NCI-H146 (cell line): ENCODE data around the gene GNAO1.

ENCODE experiments used
- DNase-seq: peaks from one replicate; lab custom pipeline; 2025; lab: John Stamatoyannopoulos, UW

The GNAO1 gene

DNA sequence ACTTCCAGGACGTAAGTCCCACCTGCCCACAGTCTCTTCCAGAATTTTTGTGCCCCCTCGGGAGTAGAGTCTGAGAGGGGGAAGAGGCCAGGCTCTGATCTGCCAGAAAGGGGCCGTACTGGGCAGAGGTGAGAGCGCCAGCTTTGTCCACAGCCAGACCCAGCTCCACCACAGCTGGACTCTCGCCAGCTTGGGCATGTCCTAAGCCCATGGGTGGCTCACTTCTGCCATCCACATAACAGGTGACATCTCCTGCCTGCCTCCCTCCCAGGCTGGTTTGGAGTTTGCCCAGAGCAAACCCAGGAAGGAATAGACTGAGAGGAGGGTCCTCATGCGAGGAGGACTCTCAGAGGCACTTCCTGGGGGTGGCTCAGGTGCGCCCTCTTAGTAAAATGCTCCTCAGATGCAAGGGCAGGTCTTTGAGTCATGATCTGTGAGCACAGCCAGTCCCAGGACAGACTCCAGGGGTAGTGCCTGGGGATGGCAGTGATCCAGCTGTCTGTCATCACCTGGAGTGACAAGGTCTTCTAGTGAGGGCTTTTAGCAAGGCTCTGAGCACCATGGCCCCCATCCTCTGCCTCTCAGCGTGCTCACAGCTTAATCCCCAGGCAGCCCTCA lies 144.9 kb downstream of the GNAO1 start:
- no peak for DNase-seq

DNA sequence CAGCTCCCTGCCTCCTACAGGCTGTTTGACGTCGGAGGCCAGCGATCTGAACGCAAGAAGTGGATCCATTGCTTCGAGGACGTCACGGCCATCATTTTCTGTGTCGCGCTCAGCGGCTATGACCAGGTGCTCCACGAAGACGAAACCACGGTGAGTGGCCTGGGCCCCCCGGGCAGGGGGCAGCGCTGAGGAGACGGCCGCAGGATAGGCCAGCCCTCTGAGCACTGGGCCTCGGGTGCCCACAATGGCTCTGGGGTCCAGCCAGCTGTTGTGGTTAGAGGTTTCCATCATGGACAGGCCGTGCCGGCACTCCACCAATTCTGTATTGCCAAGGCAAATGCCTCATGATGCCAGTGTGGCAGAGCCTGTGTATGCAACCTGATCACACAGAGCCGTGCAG lies 145.4 kb downstream of the GNAO1 start:
- no peak for DNase-seq

DNA sequence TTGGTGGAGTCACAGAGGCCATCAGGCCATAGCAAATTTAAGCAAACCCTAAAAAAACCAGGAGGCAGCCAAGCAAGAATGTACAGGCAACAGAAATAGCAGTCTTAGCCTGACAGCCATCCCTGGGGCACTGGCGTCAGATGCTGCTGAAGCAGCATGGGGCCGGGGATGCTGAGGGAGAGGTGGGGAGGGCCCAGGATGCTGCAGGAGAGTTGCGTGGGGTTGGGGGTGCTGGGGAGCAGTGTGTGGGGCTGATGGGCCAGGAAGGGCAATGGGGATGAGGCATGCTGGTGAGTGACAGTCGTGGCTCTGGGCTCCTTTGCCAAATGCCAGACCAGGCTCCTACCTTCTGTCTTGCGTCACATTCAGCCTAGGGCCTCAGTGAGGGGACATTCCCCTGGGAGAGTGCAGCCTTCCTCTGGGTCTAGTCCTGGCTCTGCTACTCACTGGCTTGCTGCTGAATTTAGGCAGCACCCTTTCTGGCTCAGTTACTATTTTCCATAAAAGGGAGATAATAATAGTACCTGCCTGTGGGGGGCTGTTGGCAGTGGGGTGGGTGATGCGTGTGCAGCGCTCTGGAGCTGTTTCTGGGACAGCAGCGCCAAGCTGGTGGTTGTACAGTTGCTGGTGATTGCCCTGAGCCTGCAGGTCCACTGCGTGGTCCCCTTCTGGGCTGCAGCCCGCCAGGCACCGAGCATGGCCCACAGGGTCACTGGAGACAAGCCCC lies 146.0 kb downstream of the GNAO1 start:
- DNase-seq = no peak

DNA sequence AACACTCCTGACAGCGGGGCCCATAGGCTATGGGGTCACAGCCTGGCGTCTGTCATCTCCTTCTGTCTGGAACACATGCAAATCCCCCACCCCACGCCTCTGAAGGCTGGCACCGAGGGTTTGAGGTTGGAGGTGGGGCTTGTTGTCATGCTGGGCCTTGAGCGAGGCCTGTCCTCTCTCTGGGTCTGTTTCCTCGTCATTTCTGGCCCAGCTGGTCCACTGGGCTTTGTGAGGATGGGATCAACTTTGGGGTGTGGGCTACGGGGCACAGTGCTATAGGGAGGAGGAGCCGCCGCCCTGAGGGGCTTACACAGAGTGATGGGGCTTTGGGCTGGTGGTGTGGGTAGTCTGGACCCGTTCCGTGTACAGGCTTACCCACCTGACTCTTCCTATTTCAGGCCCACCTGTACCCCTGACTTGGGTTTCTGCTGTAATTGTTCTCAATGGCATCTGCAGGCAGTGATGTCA lies 146.6 kb downstream of the GNAO1 start:
- no peak for DNase-seq

DNA sequence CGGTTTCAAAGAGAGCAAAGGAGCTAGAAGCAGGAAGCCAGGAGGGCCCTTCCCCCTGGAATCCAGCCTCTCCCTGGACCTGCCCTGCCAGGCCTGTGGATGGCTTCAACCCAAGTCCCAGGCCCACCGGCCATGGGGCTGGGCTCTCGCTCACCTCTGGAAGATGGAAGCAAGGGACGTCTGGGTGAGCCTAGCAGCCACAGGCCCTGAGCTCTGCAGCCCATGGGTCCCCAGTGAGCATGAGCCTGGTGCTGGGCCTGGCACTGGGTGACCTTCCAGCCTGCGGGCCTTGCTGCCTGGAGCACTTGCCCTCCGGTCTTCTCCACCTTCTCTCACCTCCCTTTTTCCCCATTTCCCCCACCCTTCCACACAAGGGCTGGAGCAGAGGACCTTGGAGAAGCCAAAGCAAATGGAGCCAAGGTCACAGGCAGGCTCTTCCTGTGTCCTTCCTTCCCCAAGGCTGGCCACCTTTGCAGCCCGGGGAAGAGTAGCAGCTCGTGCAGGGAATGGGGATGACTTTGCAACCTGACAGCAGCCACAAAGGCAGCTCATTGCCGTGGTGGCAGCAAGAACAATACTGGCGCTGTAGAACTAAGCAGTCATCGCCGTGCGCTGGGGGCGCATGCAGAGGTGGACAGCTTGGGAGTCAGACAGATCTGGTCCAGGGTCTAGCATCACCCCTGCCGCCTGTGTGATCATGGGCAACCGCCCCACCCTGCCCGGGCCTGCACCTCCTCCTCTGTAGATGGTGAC lies 147.5 kb downstream of the GNAO1 start:
- DNase-seq = no peak

DNA sequence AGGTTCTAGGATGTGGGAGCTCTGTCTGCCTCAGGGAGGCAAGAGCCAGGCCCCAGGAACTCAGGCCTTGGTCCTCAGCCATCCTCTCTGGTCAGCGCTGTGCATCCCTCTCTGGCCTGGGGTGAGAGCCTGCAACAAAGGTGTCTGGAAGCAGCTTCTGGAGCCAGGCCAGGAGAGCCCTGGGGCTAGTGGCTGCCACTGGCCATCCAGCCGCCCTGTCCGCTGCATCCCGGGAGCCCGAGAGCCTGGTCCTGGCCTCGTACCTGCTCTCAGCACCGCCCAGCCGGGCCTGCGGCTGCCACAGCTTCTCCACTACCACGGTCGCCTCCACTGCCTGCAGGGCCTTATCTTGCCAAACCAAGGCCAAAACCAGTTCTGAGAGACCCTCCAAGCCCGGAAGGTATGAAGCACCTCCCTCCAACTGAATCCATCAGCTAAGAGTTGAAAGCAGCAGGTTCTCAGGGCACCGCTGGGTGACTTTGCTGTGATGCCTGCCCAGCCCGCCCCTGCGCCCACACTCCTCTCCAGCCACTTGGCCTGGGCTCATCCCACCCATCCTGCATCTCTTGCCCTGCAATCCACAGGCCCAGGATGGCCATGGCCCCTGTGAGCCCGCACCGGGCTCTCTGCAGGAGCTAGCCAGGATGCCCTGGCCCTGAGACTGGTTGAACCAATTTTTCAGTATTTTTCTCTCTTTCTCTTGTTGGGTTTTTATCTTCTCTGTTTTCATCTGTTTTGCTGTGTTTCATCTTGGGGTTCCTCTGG lies 148.3 kb downstream of the GNAO1 start:
- no peak for DNase-seq

- DNase-seq = no peak
Measured at GRCh38 chr16:56340416-56340815, 149.1 kb downstream of the GNAO1 start.

DNA sequence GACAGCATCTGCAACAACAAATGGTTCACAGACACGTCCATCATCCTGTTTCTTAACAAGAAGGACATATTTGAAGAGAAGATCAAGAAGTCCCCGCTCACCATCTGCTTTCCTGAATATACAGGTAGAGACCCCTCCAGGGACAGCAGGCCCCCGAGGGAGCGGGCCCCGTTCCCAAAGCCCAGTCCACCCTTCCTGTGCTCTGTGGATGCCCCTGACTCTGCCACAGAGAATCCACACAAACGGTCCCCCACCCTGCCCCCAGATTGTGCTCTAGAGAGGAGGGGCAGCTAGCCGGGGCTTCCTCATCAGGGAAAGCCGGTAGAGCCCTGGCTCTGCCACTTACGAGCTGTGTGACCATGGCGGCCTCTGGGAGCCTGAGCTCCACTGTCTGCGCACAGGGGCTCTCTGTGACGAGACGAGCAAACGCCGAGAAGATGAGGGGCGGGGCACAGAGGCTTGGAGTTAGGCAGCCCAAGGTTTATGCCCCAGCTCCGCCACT lies 149.6 kb downstream of the GNAO1 start:
- no peak for DNase-seq

DNA sequence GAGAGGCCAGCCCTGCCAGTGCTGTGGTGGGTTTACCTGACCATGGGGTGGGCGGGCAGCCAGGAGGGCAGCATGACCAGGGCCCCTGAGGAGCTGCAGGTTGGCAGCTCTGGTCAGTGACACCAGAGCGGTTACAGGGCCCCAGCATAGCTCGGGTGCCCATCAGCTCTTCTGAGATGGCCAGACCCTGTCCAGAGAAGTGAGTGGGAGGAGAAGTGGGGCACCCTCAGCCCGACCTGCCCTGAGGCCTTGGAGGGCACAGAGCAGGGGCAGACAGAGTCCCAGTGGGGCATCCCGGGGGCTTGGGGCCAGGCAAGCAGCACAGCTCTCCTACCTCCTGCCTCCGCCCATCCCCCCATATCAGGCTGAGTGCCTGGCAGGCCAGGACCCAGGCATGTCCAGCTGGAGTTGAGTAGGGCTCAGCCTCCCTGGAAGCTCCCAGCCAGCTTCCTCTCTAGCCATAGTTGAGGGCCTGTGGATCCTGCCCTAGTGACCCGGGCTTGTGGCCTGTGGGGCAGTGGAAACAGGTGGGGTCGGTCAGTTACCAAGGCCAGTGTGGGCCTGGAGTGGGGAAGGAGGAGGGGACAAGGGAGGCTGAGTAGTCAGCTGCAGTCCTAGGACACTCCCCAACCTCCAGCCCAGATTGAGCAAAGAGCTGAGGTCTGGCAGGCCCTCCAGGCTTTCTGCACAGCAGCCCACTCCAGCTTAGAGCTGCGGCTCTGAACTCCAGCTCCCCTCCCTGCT lies 150.5 kb downstream of the GNAO1 start:
- DNase-seq = no peak

- DNase-seq = no peak
Measured at GRCh38 chr16:56343661-56344517, 152.6 kb downstream of the GNAO1 start.

DNA sequence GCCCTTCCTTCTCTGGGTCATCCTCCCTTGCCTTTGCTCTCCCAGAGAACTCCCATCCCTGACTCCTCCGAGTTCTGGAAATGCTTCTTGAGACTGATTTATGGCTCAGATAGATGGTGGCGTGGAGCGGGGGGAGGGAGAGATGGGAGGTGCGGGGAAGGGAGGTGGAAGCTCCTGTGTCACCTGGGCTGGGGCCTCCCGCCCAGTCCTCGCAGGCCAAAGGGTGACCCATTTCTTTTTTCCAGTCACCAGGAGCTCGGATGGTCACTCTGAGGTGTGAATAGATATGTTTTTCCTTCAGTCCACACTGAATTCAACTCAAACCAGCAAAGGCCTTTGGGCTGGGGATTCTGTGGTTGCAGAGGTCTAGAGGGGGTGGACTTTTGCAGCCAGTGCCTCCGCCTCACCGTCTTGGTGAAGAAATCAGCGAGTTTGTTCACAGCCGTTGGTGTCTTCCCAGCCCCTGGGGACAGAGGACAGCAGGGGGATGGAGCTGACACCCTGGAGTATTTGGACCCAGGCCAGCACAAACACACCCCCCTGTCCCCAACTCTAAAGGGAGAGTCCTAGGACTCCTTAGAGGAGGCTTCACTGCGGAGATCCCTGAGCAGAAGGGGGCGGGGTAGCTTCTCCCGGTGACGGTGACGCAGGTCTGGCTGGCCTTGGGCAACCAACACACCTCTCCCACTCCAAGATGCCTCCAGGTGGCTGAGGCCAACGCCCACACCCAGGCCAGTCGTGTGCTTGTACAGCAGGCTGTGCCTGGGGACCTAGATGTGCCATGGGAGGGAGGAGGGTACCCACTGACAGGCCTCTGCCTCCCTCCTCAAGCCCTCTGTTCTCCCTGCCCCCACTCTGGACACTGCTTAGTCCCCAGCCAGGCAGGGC lies 153.5 kb downstream of the GNAO1 start:
- no peak for DNase-seq

- no peak for DNase-seq
Measured at GRCh38 chr16:56345406-56346050, 154.2 kb downstream of the GNAO1 start.

DNA sequence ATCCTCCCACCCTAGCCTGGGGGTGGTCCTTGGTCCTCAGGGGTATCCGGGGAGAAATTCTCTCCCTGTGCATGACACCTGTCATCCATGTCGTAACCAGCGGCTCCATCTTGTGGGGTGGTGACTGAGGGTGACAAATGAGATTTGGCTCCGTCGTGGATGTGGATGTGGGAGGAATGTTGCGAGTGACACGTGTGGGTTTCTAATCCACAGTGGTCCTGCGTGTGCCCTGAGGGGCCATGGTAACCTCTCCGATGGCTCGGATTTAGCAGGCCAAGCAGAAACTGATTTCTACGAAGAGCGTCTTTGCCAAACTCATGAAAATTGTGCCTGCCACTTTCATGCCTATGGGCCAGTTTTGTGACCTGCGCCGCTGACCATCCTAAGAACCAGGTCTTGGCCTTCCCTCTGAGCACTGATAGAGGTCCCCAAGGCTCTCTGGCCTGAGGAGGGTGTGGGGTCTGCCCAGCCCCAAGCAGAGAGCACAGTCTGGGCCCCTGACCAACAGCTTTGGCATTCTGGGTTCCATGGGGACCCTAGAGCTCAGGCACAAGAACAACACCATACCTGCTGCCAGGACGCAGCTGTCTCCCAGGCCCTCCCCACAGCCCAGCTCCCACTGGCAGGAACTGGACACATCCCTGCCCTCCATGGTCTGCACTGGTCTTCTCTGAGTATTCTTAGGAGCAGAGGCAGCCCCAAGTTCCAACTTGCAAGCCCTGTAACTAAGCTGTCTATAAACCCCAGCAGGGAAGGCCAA lies 155.0 kb downstream of the GNAO1 start:
- no peak for DNase-seq

DNA sequence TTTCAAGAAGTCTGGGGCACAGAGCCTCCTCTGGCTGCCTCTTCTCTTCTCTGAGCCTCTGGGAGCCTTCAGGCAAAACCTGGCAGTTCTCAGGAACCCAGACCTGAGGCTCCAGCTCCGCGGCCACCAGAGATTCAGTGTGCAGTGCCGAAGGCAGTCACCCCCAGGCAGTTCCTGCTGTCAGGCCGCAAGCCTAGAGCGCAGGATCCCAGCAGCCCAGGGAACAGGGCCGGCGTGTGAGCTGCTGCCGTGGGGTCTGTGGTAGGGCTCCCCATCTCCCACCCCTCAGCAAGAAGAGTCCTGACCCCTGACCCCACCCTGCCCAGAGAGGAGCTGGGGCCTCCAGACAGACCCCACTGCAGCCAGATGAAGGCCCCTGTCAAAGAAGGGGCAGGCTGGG lies 155.9 kb downstream of the GNAO1 start:
- no peak for DNase-seq

GRCh38 chr16:56347670-56348069 lies 156.4 kb downstream of the GNAO1 start:
- DNase-seq = no peak

DNA sequence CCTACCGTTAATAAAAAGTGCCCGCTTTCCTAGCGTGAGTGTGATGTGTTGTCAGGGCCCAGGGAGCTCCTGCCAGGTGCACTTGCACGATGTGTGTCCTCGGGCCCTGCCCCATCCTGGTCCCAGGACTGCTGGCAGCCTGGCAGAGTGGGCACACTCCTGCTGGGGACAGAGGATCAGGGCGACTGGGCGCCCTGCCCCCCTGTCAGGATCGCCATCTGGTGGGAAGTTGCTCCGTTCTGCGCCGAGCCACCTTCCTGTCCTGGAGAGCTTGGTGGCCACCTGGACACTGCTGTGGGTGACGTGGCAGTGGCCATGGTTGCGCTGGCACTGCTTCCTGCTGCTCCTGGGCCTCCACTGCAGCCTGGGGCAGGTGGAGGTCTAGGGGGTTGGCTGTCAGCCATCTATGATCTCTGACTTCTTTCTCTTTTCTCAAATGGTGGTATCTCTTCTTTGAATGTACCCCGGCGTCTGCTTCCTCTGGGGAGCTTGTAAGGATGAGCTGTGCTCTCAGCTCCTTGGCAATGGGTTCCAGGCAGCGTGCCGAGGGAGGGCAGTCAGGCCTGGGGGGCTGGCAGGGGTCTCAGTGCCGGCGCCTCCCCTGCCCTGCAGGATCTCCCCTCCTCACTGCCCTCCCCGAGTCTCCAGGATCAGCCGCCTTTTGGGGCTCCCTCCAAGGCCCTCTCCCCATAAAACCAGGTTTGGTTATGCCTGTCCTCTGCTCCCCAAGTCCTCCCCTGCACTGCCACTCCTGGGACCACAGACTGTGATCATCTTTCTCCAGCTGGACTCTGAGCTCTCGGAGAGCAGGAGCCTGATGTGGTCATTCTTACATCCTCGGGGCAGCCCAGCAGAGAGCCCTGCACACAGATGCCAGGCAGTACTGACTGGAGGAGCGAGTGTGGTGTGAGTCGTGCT lies 157.1 kb downstream of the GNAO1 start:
- no peak for DNase-seq

DNA sequence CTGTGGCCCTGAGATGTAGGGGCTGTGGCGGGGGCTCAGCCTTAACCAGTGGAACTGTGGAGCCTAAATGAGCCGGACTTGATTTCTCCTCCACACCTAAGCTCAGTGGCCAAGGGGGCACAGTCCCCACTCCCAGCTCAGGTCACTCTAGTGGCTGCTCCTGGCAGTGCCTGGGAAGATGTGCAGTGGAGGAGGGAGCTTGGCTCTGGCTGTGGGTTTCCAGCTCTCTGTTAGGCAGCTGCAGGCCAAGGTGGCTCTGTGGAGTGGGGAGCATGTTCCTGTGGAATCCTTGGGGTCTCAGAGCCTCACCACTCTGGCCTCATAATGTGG lies 157.8 kb downstream of the GNAO1 start:
- DNase-seq = no peak
